Gastroesophageal sphincter (tissue), 3 donors: ENCODE results near the gene UBA3.

ENCODE experiments used
- CTCF ChIP-seq, 4 experiments: fragments of 200-600 bp in 2 of 4; fragments of 450-650 bp in 2 of 4; sonication (generic) in 1 of 4; IDR thresholded peaks; one replicate each; pipeline ENCODE4 v1.5.1; 2017 to 2019; ENCODE audit warnings: antibody characterized with exemption in 4 of 4, mild to moderate bottlenecking in 2 of 4, moderate library complexity in 2 of 4
- POLR2AphosphoS5 ChIP-seq: sonication (generic); formaldehyde crosslinking; IDR thresholded peaks from one replicate; pipeline ENCODE4 v1.6.1; 2017; ENCODE audit warnings: antibody characterized with exemption

- TF ChIP-seq CTCF (IDR thresholded peaks at IDR 0.05) = no peak
- peak; percentile 64 for TF ChIP-seq POLR2AphosphoS5
Measured at GRCh38 chr3:69009559-69010410, 70.4 kb downstream of the UBA3 start.
